ENCODE measurements around the gene EPB41L2. TPM values are rescaled to one million over a fixed set of nuclear protein-coding genes. Genes with fewer than 3 reads are reported as not detected.
A peak's percentile ranks its signal among the peaks of the same experiment; 100 is the strongest.
"Not testable (repeated sequence)": the region's sequence is repeated elsewhere in the genome, so short reads cannot be mapped to it uniquely, and the experiment has no call there.

Gene EPB41L2
- polyA plus RNA-seq, 1 donor, result 200 TPM

- DNase-seq, result no peak
Observed at GRCh38 chr6:130971504-130971903, 91.5 kb downstream of the EPB41L2 start.

- no peak for DNase-seq
Observed at GRCh38 chr6:130970839-130971410, 92.1 kb downstream of the EPB41L2 start.

- DNase-seq, result peak; percentile 88
Observed at GRCh38 chr6:130969791-130970491, 93.1 kb downstream of the EPB41L2 start.

GRCh38 chr6:130969166-130969565, 93.9 kb downstream of the EPB41L2 start:
- DNase-seq, result no peak

GRCh38 chr6:130968476-130968875, 94.6 kb downstream of the EPB41L2 start:
- DNase-seq, result no peak

- no peak for DNase-seq
Observed at GRCh38 chr6:130967502-130968445, 95.3 kb downstream of the EPB41L2 start.

- no peak for DNase-seq
Observed at GRCh38 chr6:130966344-130966980, 96.6 kb downstream of the EPB41L2 start.

GRCh38 chr6:130965656-130966055, 97.4 kb downstream of the EPB41L2 start:
- no peak for DNase-seq

- no peak for DNase-seq
Observed at GRCh38 chr6:130964808-130965604, 98.0 kb downstream of the EPB41L2 start.

GRCh38 chr6:130964289-130964688, 98.8 kb downstream of the EPB41L2 start:
- DNase-seq, result no peak

GRCh38 chr6:130962966-130963365, 100.1 kb downstream of the EPB41L2 start:
- DNase-seq, result no peak

GRCh38 chr6:130961148-130961547, 101.9 kb downstream of the EPB41L2 start:
- DNase-seq, result no peak

GRCh38 chr6:130959951-130960350, 103.1 kb downstream of the EPB41L2 start:
- DNase-seq, result no peak

- DNase-seq, result no peak
Observed at GRCh38 chr6:130958468-130958867, 104.6 kb downstream of the EPB41L2 start.

- no peak for DNase-seq
Observed at GRCh38 chr6:130955755-130956154, 107.3 kb downstream of the EPB41L2 start.

- DNase-seq, result no peak
Observed at GRCh38 chr6:130949553-130949952, 113.5 kb downstream of the EPB41L2 start.

GRCh38 chr6:130947464-130947863, 115.6 kb downstream of the EPB41L2 start:
- no peak for DNase-seq

GRCh38 chr6:130946076-130946475, 117.0 kb downstream of the EPB41L2 start:
- DNase-seq, result no peak

- no peak for DNase-seq
Observed at GRCh38 chr6:130945401-130945919, 117.6 kb downstream of the EPB41L2 start.

GRCh38 chr6:130944486-130944885, 118.6 kb downstream of the EPB41L2 start:
- no peak for DNase-seq

- DNase-seq, result no peak
Observed at GRCh38 chr6:130943738-130944137, 119.3 kb downstream of the EPB41L2 start.

- DNase-seq, result not testable (repeated sequence)
Observed at GRCh38 chr6:130942752-130943151, 120.3 kb downstream of the EPB41L2 start.

All from hindlimb muscle (tissue), 1 donor.